Spinal cord (tissue), 10 donors: ENCODE results near the gene TMTC3. TPM values are rescaled to one million over a fixed set of nuclear protein-coding genes. Genes with fewer than 3 reads are reported as not detected.

Experiments used
- DNase-seq, 6 donors: peaks; one replicate each; pipeline versions ENCODE4 v3.0.0 to v3.0.0-alpha.2; 2013 to 2015; ENCODE audit warnings: low spot score in 6 of 6, low read depth in 4 of 6
- H3K27ac ChIP-seq: one replicate; pipeline ENCODE4 v1.5.1; 2013; ENCODE audit warnings: low read depth, low read length, control low read depth
- H3K27me3 ChIP-seq: one replicate; pipeline ENCODE4 v1.6.1; 2013; ENCODE audit warnings: low read length; ENCODE audit not compliant: control insufficient read depth, insufficient read depth
- H3K36me3 ChIP-seq: one replicate; pipeline ENCODE4 v1.6.1; 2013; ENCODE audit warnings: low read length; ENCODE audit not compliant: control insufficient read depth, insufficient read depth
- H3K4me1 ChIP-seq: one replicate; pipeline ENCODE4 v1.6.1; 2013; ENCODE audit warnings: low read length; ENCODE audit not compliant: control insufficient read depth, insufficient read depth
- H3K4me3 ChIP-seq: one replicate; pipeline ENCODE4 v1.5.1; 2013; ENCODE audit warnings: low read depth, low read length, control low read depth
- H3K9me3 ChIP-seq: one replicate; pipeline ENCODE4 v1.6.1; 2013; ENCODE audit warnings: low read length; ENCODE audit not compliant: control insufficient read depth, insufficient read depth
- WGBS: methylation state at CpG from one replicate; pipeline ENCODE4 v1.1.5; 2013; ENCODE audit warnings: missing lambda C conversion rate; ENCODE audit not compliant: insufficient coverage; 5-methylcytosine and 5-hydroxymethylcytosine counted together
- polyA plus RNA-seq, 2 donors: library from polyadenylated mRNA; unstranded; fragments of 120-200 nt; gene quantifications; one replicate each; pipeline ENCODE4 v1.2.1, GENCODE V29; 2013; ENCODE audit not compliant: insufficient read length in 2 of 2
- total RNA-seq, 2 donors: library from RNA; depleted of rRNA in 1 of 2; stranded (reverse); fragments of 120-200 nt in 1 of 2; fragments of >200 nt in 1 of 2; gene quantifications; one replicate each; pipeline versions ENCODE4 v1.2.3 to v1.2.4, GENCODE V29; 2013 to 2014
- donor health status: healthy.

TMTC3 gene
- total and polyA plus RNA-seq, 4 donors, result 9.4 to 46.5 (median 22.2) TPM

- H3K36me3 ChIP-seq, result peaks cover 10% of the 10 kb centered on the region
- 100% methylated on average over 1 of the region's 3 CpGs for WGBS
- peaks cover 4% of the 10 kb centered on the region for H3K9me3 ChIP-seq
- H3K4me3 ChIP-seq, result no peak overlapping the region
- no peak for DNase-seq
- no peaks in the 10 kb centered on the region for H3K27me3 ChIP-seq
- no peaks in the 10 kb centered on the region for H3K4me1 ChIP-seq
- no peak overlapping the region for H3K27ac ChIP-seq
Observed at GRCh38 chr12:88184196-88184595, 42.1 kb downstream of the TMTC3 start.

- Histone ChIP-seq H3K27ac (no peak overlapping the region), H3K9me3 (peaks cover 4% of the 10 kb centered on the region), H3K4me1 (no peaks in the 10 kb centered on the region), H3K4me3 (no peak overlapping the region), H3K27me3 (no peaks in the 10 kb centered on the region), H3K36me3 (peaks cover 5% of the 10 kb centered on the region)
- WGBS, result no CpG with 5 or more reads among the region's 2 CpGs
- no peak for DNase-seq
Observed at GRCh38 chr12:88185279-88185678, 43.2 kb downstream of the TMTC3 start.

- Histone ChIP-seq H3K4me1 (no peaks in the 10 kb centered on the region), H3K27me3 (no peaks in the 10 kb centered on the region), H3K27ac (no peak overlapping the region), H3K4me3 (no peak overlapping the region), H3K9me3 (peaks cover 4% of the 10 kb centered on the region), H3K36me3 (peaks cover 2% of the 10 kb centered on the region)
- no peak for DNase-seq
Observed at GRCh38 chr12:88185988-88186387, 43.9 kb downstream of the TMTC3 start.

GRCh38 chr12:88187571-88187970, 45.5 kb downstream of the TMTC3 start:
- Histone ChIP-seq H3K9me3 (peaks cover 3% of the 10 kb centered on the region), H3K4me3 (no peak overlapping the region), H3K27ac (no peak overlapping the region), H3K27me3 (no peaks in the 10 kb centered on the region), H3K4me1 (no peaks in the 10 kb centered on the region), H3K36me3 (peaks cover 2% of the 10 kb centered on the region)
- WGBS, result no CpG with 5 or more reads among the region's 2 CpGs
- no peak for DNase-seq

GRCh38 chr12:88188180-88188579, 46.1 kb downstream of the TMTC3 start:
- peaks cover 3% of the 10 kb centered on the region for H3K9me3 ChIP-seq
- peaks cover 2% of the 10 kb centered on the region for H3K36me3 ChIP-seq
- DNase-seq, result no peak
- WGBS, result no CpG with 5 or more reads among the region's 1 CpG
- H3K27ac ChIP-seq, result no peak overlapping the region
- no peaks in the 10 kb centered on the region for H3K27me3 ChIP-seq
- no peaks in the 10 kb centered on the region for H3K4me1 ChIP-seq
- H3K4me3 ChIP-seq, result no peak overlapping the region

GRCh38 chr12:88192426-88192825, 50.3 kb downstream of the TMTC3 start:
- Histone ChIP-seq H3K4me3 (no peak overlapping the region), H3K4me1 (no peaks in the 10 kb centered on the region), H3K27ac (no peak overlapping the region), H3K27me3 (no peaks in the 10 kb centered on the region), H3K36me3 (no peaks in the 10 kb centered on the region), H3K9me3 (no peaks in the 10 kb centered on the region)
- DNase-seq, result no peak
- no CpG with 5 or more reads among the region's 2 CpGs for WGBS

- no peaks in the 10 kb centered on the region for H3K9me3 ChIP-seq
- no peak for DNase-seq
- no peaks in the 10 kb centered on the region for H3K36me3 ChIP-seq
- H3K4me3 ChIP-seq, result no peak overlapping the region
- H3K27me3 ChIP-seq, result no peaks in the 10 kb centered on the region
- no CpG with 5 or more reads among the region's 3 CpGs for WGBS
- no peak overlapping the region for H3K27ac ChIP-seq
- H3K4me1 ChIP-seq, result no peaks in the 10 kb centered on the region
Observed at GRCh38 chr12:88194868-88195267, 52.8 kb downstream of the TMTC3 start.

- H3K4me3 ChIP-seq, result no peak overlapping the region
- no peaks in the 10 kb centered on the region for H3K27me3 ChIP-seq
- H3K27ac ChIP-seq, result no peak overlapping the region
- H3K36me3 ChIP-seq, result no peaks in the 10 kb centered on the region
- H3K4me1 ChIP-seq, result no peaks in the 10 kb centered on the region
- no peak for DNase-seq
- peaks cover 3% of the 10 kb centered on the region for H3K9me3 ChIP-seq
- no CpG with 5 or more reads among the region's 2 CpGs for WGBS
Observed at GRCh38 chr12:88200029-88200428, 57.9 kb downstream of the TMTC3 start.

- no peaks in the 10 kb centered on the region for H3K27me3 ChIP-seq
- H3K9me3 ChIP-seq, result peaks cover 3% of the 10 kb centered on the region
- no peaks in the 10 kb centered on the region for H3K4me1 ChIP-seq
- no peaks in the 10 kb centered on the region for H3K36me3 ChIP-seq
- H3K27ac ChIP-seq, result no peak overlapping the region
- H3K4me3 ChIP-seq, result no peak overlapping the region
- no CpG with 5 or more reads among the region's 2 CpGs for WGBS
- no peak for DNase-seq
Observed at GRCh38 chr12:88202500-88202899, 60.4 kb downstream of the TMTC3 start.

GRCh38 chr12:88206601-88207000, 64.5 kb downstream of the TMTC3 start:
- Histone ChIP-seq H3K4me3 (no peak overlapping the region), H3K27ac (no peak overlapping the region), H3K36me3 (no peaks in the 10 kb centered on the region), H3K27me3 (no peaks in the 10 kb centered on the region), H3K4me1 (no peaks in the 10 kb centered on the region), H3K9me3 (peaks cover 8% of the 10 kb centered on the region)
- WGBS, result 93% methylated on average over 1 of the region's 1 CpG
- no peak for DNase-seq
